Mucosa of descending colon (tissue), 3 donors: ENCODE data around the gene DLG2. TPM values are rescaled to one million over a fixed set of nuclear protein-coding genes. Genes with fewer than 3 reads are reported as not detected.

ENCODE experiments used
- ATAC-seq: fragments of 200-7000 bp; cut with Tn5 transposase; one replicate; pipeline ENCODE4 v1.9.1; 2020; ENCODE audit warnings: mild to moderate bottlenecking, moderate library complexity
- DNase-seq, 3 donors: peaks; one replicate each; pipeline ENCODE4 v3.0.0-alpha.2; 2020
- H3K36me3 ChIP-seq: fragments of 200-600 bp; one replicate; pipeline ENCODE4 v1.8.0; 2021; ENCODE audit warnings: low read depth, mild to moderate bottlenecking
- H3K4me1 ChIP-seq: fragments of 200-600 bp; one replicate; pipeline ENCODE4 v1.8.0; 2021; ENCODE audit warnings: low read depth, mild to moderate bottlenecking
- H3K4me3 ChIP-seq: fragments of 200-600 bp; one replicate; pipeline ENCODE4 v1.8.0; 2021; ENCODE audit warnings: mild to moderate bottlenecking
- H3K9me3 ChIP-seq: fragments of 200-600 bp; one replicate; pipeline ENCODE4 v1.8.0; 2021; ENCODE audit warnings: mild to moderate bottlenecking
- CTCF ChIP-seq: fragments of 200-600 bp; IDR thresholded peaks from one replicate; pipeline ENCODE4 v1.8.0; 2022; ENCODE audit warnings: antibody characterized with exemption, mild to moderate bottlenecking
- intact Hi-C, 2 donors: fragments of 100-400 bp; cut with DNase I in 1 of 2; cut with micrococcal nuclease in 1 of 2; formaldehyde crosslinking; loops; one replicate each; pipeline versions ENCODE4 v1.11.0 to v1.11.1; 2022; cut with DNase I, micrococcal nuclease
- total RNA-seq, 3 donors: library from RNA; stranded (reverse); fragmentation: NEBNext Ultra II Directional in 2 of 3; extraction: Animal tissue kit (Norgen Biotek cat#: 25700) in 2 of 3; gene quantifications; one replicate each; pipeline versions ENCODE4 v1.2.1 to v1.2.4, GENCODE V29; 2021 to 2023
- donor health status: DM: no; HTN: no; CAD: no; lungs with moderate emphysema.
- donor health status: DM: no; HTN: no; CAD: no.
- donor health status: DM: no; HTN: yes; CAD: no.

Gene DLG2
- total RNA-seq, 3 donors from 2014 or later = 2.1 to 11.1 (median 2.4) TPM

GRCh38 chr11:85048801-85049200 is 578.3 kb downstream of the DLG2 start:
- DNase-seq (no peak), ATAC-seq (no peak)
- Histone ChIP-seq H3K9me3 (no peaks in the 10 kb centered on the region), H3K4me1 (no peaks in the 10 kb centered on the region), H3K36me3 (no peaks in the 10 kb centered on the region), H3K4me3 (no peak overlapping the region)
- TF ChIP-seq CTCF = no peak
- intact Hi-C loops = no loop called here

GRCh38 chr11:85045716-85046115 is 581.4 kb downstream of the DLG2 start:
- intact Hi-C loops = no loop called here
- Histone ChIP-seq H3K36me3 (no peaks in the 10 kb centered on the region), H3K9me3 (no peaks in the 10 kb centered on the region), H3K4me3 (no peak overlapping the region), H3K4me1 (peaks cover 3% of the 10 kb centered on the region)
- ATAC-seq (no peak), DNase-seq (no peak)
- no peak for TF ChIP-seq CTCF

GRCh38 chr11:85044911-85045310 is 582.2 kb downstream of the DLG2 start:
- no peaks in the 10 kb centered on the region for H3K9me3 ChIP-seq
- H3K4me3 ChIP-seq = no peak overlapping the region
- no peak for TF ChIP-seq CTCF
- H3K4me1 ChIP-seq = peaks cover 3% of the 10 kb centered on the region
- no peaks in the 10 kb centered on the region for H3K36me3 ChIP-seq
- ATAC-seq (no peak), DNase-seq (no peak)
- intact Hi-C loops = no loop called here

- no peaks in the 10 kb centered on the region for H3K9me3 ChIP-seq
- intact Hi-C loops = no loop called here
- peaks cover 3% of the 10 kb centered on the region for H3K4me1 ChIP-seq
- DNase-seq (no peak), ATAC-seq (no peak)
- no peak for TF ChIP-seq CTCF
- H3K36me3 ChIP-seq = no peaks in the 10 kb centered on the region
- no peak overlapping the region for H3K4me3 ChIP-seq
These were observed 584.8 kb downstream of the DLG2 start for GRCh38 chr11:85042361-85042760.

- TF ChIP-seq CTCF = no peak
- Histone ChIP-seq H3K4me3 (no peak overlapping the region), H3K4me1 (peaks cover 3% of the 10 kb centered on the region), H3K9me3 (no peaks in the 10 kb centered on the region), H3K36me3 (no peaks in the 10 kb centered on the region)
- DNase-seq = no peak
- intact Hi-C loops = no loop called here
- ATAC-seq = no peak
These were observed 587.0 kb downstream of the DLG2 start for GRCh38 chr11:85040166-85040565.

GRCh38 chr11:85029964-85030363 is 597.2 kb downstream of the DLG2 start:
- ATAC-seq (no peak), DNase-seq (no peak)
- Histone ChIP-seq H3K36me3 (no peaks in the 10 kb centered on the region), H3K9me3 (no peaks in the 10 kb centered on the region), H3K4me1 (no peaks in the 10 kb centered on the region), H3K4me3 (no peak overlapping the region)
- intact Hi-C loops = no loop called here
- TF ChIP-seq CTCF = no peak
